Amygdala (tissue), 56 donors: ENCODE measurements around the gene SMIM3.
A peak's percentile ranks its signal among the peaks of the same experiment; 100 is the strongest.
"Not testable (repeated sequence)": the region's sequence is repeated elsewhere in the genome, so short reads cannot be mapped to it uniquely, and the experiment has no call there.

Source experiments
- DNase-seq, 56 donors: peaks; one replicate each; lab custom pipeline; 2025; lab: John Stamatoyannopoulos, UW

SMIM3 gene

GRCh38 chr5:150789943-150790611 lies 11.5 kb downstream of the SMIM3 start:
- no peak for DNase-seq

GRCh38 chr5:150791536-150791935 lies 13.0 kb downstream of the SMIM3 start:
- DNase-seq: no peak

- not testable (repeated sequence) for DNase-seq
Observed at GRCh38 chr5:150793423-150793888, 14.9 kb downstream of the SMIM3 start.

GRCh38 chr5:150794927-150795326 lies 16.4 kb downstream of the SMIM3 start:
- no peak for DNase-seq

GRCh38 chr5:150797384-150797783 lies 18.8 kb downstream of the SMIM3 start:
- no peak for DNase-seq

GRCh38 chr5:150801117-150801927 lies 22.8 kb downstream of the SMIM3 start:
- peak in 7 of 56 donors; percentile 5 to 56 (median 29) for DNase-seq

GRCh38 chr5:150804388-150804787 lies 25.8 kb downstream of the SMIM3 start:
- no peak for DNase-seq

GRCh38 chr5:150809363-150809762 lies 30.8 kb downstream of the SMIM3 start:
- DNase-seq: no peak

GRCh38 chr5:150815010-150815409 lies 36.5 kb downstream of the SMIM3 start:
- DNase-seq: no peak

- no peak for DNase-seq
Observed at GRCh38 chr5:150816946-150817345, 38.4 kb downstream of the SMIM3 start.

- DNase-seq: no peak
Observed at GRCh38 chr5:150829744-150830143, 51.2 kb downstream of the SMIM3 start.

- not testable (repeated sequence) for DNase-seq
Observed at GRCh38 chr5:150831821-150832220, 53.3 kb downstream of the SMIM3 start.

- no peak for DNase-seq
Observed at GRCh38 chr5:150836064-150836463, 57.5 kb downstream of the SMIM3 start.

GRCh38 chr5:150836703-150837102 lies 58.1 kb downstream of the SMIM3 start:
- DNase-seq: no peak

- not testable (repeated sequence) for DNase-seq
Observed at GRCh38 chr5:150845185-150845859, 66.8 kb downstream of the SMIM3 start.

- not testable (repeated sequence) for DNase-seq
Observed at GRCh38 chr5:150846308-150846653, 67.7 kb downstream of the SMIM3 start, which contains the start of gene IRGM. TSS of gene IRGM (plus strand) at chr5:150846521. CDS start at chr5:150848124, 1,603 bp downstream.
